GM19324 (cell line): ENCODE measurements around the gene SF3B1.
A peak's percentile ranks its signal among the peaks of the same experiment; 100 is the strongest.
"Not testable (repeated sequence)": the region's sequence is repeated elsewhere in the genome, so short reads cannot be mapped to it uniquely, and the experiment has no call there.

Experiments
- ATAC-seq: cut with Tn5 transposase; IDR thresholded peaks from one replicate; pipeline ENCODE4 v1.9.1; 2021; ENCODE audit warnings: mild to moderate bottlenecking, moderate library complexity; ENCODE audit not compliant: unreplicated experiment, low FRiP score

SF3B1 gene

GRCh38 chr2:197434541-197435513 lies at the start of gene SF3B1:
SF3B1 (minus strand) TSS chr2:197435028; CDS start chr2:197434999, 29 bp downstream.
- ATAC-seq: peak; percentile 92

DNA sequence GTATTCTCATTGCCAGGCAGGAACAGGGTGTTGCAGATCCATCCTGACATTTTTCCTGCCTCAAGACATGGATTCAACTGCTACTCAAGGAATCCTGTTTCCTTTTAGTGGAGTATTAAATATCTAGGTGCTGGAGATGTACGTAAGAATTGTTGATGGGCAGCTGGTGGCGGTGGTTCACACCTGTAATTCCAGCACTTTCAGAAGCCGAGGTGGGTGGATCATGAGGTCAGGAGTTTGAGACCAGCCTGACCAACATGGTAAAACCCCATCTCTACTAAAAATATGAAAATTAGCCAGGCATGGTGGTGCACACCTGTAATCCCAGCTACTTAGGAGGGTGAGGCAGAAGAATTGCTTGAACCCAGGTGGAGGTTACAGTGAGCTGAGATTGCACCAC lies 49.4 kb upstream of the SF3B1 start:
- not testable (repeated sequence) for ATAC-seq

GRCh38 chr2:197480165-197481036 lies 45.6 kb upstream of the SF3B1 start:
- ATAC-seq: no peak

GRCh38 chr2:197477797-197478196 lies 43.0 kb upstream of the SF3B1 start:
- ATAC-seq: no peak

- no peak for ATAC-seq
Observed at GRCh38 chr2:197472166-197472565, 37.3 kb upstream of the SF3B1 start.

DNA sequence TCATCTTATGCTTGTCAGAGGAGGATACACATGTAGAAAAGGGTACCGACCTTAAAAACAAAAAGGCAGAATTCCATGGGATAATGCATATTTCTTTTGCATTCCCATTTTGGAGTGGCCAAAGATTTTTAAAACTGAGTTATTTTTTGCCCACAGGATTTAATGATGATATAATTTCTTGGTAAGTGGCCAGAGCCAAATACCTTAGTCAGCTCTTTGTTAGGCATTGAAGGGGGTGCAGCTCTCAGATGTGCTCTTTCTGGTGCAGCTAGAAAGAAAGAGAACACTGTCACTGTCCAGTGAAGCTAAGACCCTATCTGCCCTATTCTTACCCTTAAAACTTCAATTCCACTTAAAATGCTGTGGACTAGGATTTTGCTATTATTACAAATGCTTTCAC lies 29.3 kb upstream of the SF3B1 start:
- no peak for ATAC-seq

DNA sequence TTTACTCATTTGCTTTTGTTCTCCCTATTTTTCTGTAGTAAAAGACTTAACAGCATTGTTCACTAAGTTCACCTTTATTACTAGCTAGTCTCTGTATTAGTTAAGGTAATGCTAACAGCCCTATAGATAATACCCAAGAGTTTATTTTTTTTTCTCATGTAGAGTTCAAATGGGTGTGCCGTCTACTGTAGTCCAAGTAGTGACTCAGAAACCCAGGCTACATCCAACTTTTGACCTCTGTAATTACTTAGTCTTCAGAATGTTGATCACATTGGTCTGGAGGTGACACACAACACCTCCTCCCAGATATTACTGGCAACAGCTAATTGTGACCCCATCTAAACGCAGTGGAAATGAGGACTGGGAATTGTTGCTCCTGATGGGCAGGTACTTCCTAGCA lies 26.2 kb upstream of the SF3B1 start:
- ATAC-seq: no peak

DNA sequence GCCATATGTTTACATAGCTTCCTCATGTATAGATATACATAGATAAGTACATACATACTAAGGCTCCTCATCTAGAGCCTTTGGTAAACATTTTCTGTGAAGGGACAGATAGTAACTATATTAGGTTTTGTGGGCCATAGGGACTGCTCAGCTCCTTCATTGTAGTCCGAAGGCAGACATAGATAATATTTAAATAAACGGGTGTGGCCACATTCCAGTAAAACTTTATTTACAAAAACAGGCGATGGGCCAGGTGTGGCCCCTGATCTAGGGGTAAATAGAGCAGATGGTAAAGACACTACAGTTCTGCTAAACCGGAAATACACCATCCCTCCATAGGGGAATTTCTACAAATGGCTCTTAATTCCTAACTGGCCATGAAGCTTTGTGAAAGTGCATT lies 25.8 kb upstream of the SF3B1 start:
- ATAC-seq: no peak

DNA sequence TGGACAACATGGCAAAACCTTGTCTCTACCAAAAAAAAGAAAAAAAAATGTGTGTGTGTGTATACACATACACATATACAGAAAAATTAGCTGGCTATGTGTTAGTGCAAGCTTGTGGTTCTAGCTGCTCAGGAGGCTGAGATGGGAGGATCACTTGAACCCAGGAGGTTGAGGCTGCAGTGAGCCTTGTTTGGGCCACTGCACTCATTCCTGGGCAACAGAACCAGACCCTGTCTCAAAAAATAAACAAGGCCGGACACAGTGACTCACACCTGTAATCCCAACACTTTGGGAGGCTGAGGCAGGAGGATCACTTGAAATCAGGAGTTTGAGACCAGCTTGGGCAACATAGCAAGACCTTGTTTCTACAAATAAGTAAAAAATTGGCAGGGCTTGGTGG lies 20.6 kb upstream of the SF3B1 start:
- ATAC-seq: no peak

- no peak for ATAC-seq
Observed at GRCh38 chr2:197454923-197455322, 20.1 kb upstream of the SF3B1 start.

DNA sequence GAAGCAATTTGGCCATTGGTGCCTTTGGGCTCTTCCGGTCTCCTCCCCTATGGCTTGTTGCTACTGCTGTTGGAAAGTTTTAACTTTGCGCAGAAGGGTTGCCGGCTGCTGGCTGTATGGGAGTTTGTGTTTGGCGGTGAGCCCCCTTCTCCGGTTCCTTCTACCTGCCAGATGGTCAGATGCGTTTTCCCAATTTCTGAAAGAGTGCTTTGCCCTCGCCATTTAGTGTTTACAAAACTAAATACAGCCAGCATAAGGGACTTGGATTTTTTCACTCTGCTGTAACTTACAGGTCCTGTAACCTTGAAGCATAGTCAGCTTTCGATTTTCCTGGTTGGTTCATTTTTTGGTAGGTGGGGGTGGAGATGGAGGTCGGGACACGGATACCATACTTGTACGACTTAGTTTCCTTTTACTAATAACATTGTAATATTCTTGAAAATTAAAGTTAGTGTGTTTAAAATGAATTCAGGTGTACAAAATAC lies 19.1 kb upstream of the SF3B1 start:
- peak; percentile 24 for ATAC-seq

GRCh38 chr2:197453123-197453913 lies 18.5 kb upstream of the SF3B1 start, which contains the start of gene COQ10B:
COQ10B (plus strand) TSS chr2:197453552; CDS start chr2:197453561, 9 bp downstream.
- peak; percentile 98 for ATAC-seq

GRCh38 chr2:197452754-197453122 lies 17.9 kb upstream of the SF3B1 start:
- ATAC-seq: no peak

GRCh38 chr2:197450935-197451358 lies 16.1 kb upstream of the SF3B1 start:
- ATAC-seq: not testable (repeated sequence)

- ATAC-seq: no peak
Observed at GRCh38 chr2:197450465-197450864, 15.6 kb upstream of the SF3B1 start.

DNA sequence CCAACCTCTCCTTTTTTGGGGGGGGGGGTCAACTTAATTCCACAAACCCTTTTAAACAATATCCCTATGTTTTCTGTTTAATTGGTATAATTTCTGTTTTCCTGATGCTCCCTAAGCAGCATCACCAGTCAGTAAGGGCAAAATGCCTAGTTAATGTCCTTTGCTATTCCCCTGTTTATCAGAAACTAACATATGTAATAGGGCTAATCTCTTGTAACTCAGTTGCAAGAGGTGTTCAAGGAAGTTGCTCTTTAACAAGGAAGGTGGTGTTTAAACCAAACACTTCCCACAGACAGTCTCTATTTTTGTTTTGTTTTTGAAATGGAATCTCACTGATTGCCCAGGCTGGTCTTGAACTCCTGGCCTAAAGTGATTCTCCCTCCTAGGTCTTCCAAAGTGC lies 12.0 kb upstream of the SF3B1 start:
- ATAC-seq: no peak

DNA sequence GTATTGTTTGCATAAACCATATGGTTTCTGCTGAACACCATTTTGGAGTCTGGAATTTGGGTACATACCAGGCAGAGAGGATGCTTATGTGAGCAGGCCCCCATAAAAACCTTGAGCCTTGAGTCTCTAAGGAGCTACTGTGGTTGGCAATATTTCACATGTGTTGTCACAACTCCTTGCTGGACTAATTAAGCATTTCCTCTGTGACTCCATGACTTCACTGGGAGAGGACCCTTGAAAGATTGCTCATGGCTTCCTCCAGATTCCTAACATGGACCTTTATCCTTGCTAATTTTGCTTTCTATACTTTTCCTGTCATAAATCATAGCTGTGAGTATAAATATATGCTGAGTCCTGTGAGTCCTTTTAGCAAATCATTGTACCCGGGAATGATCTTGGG lies 10.9 kb upstream of the SF3B1 start:
- ATAC-seq: no peak

GRCh38 chr2:197442857-197443256 lies 8.0 kb upstream of the SF3B1 start:
- ATAC-seq: no peak

GRCh38 chr2:197437380-197437779 lies 2.6 kb upstream of the SF3B1 start:
- ATAC-seq: no peak
